Fibroblast of lung (primary cell): ENCODE results near the gene ALKBH2. TPM values are rescaled to one million over a fixed set of nuclear protein-coding genes. Genes with fewer than 3 reads are reported as not detected.

ENCODE experiments used
- DNase-seq, 2 donors: peaks; one replicate each; pipeline versions ENCODE4 v3.0.0 to v3.0.0-alpha.2; 2010; ENCODE audit warnings: low read depth in 2 of 2
- H2AFZ ChIP-seq: 2 replicates; pipeline ENCODE4 v1.5.1; 2012; ENCODE audit warnings: low read length, control low read depth, inconsistent platforms
- H3K27ac ChIP-seq: 2 replicates; pipeline ENCODE4 v1.5.1; 2011; ENCODE audit warnings: low read length, control low read depth; ENCODE audit not compliant: insufficient read depth
- H3K27me3 ChIP-seq: 2 replicates; pipeline ENCODE4 v1.5.1; 2011; ENCODE audit warnings: mild to moderate bottlenecking, low read length; ENCODE audit not compliant: control insufficient read depth, insufficient read depth
- H3K36me3 ChIP-seq: 2 replicates; pipeline ENCODE4 v1.5.1; 2011; ENCODE audit warnings: low read length; ENCODE audit not compliant: control insufficient read depth, insufficient read depth
- H3K4me1 ChIP-seq: 2 replicates; pipeline ENCODE4 v1.5.1; 2011; ENCODE audit warnings: low read length; ENCODE audit not compliant: control insufficient read depth, insufficient read depth; ENCODE audit errors: extremely low read depth
- H3K4me2 ChIP-seq: 2 replicates; pipeline ENCODE4 v1.5.1; 2011; ENCODE audit warnings: low read length, control low read depth; ENCODE audit not compliant: insufficient read depth; ENCODE audit errors: extremely low read depth
- H3K4me3 ChIP-seq, 4 experiments: fragments of 200-600 bp in 1 of 4; sonication (generic) in 1 of 4; replicated peaks in 1 of 4; 2 replicates each; pipeline ENCODE4 v1.5.1; 2011 to 2016; ENCODE audit warnings: low read length in 4 of 4, low read depth in 3 of 4, mild to moderate bottlenecking in 3 of 4, control low read depth in 2 of 4, inconsistent platforms in 1 of 4, mixed read lengths in 1 of 4; ENCODE audit not compliant: insufficient read depth in 1 of 4; ENCODE audit errors: control extremely low read depth in 1 of 4
- H3K79me2 ChIP-seq: 2 replicates; pipeline ENCODE4 v1.5.1; 2012; ENCODE audit warnings: mild to moderate bottlenecking, low read length, inconsistent platforms; ENCODE audit not compliant: control insufficient read depth, insufficient read depth
- H3K9ac ChIP-seq: 2 replicates; pipeline ENCODE4 v1.5.1; 2011; ENCODE audit warnings: mild to moderate bottlenecking, low read length, control low read depth; ENCODE audit not compliant: insufficient read depth
- H3K9me3 ChIP-seq: 2 replicates; pipeline ENCODE4 v1.5.1; 2012; ENCODE audit warnings: low read depth, low read length; ENCODE audit not compliant: control insufficient read depth, insufficient read depth
- H4K20me1 ChIP-seq: 2 replicates; pipeline ENCODE4 v1.5.1; 2011; ENCODE audit warnings: low read length; ENCODE audit not compliant: control insufficient read depth, insufficient read depth; ENCODE audit errors: extremely low read depth
- EZH2 ChIP-seq: IDR thresholded peaks from 2 replicates; pipeline ENCODE4 v1.5.1; 2012; ENCODE audit warnings: low read length, control low read depth, mild to moderate bottlenecking; ENCODE audit errors: missing control alignments
- polyA plus RNA-seq, 2 donors: library from polyadenylated mRNA; depleted of rRNA in 1 of 2; stranded (reverse) in 1 of 2; unstranded in 1 of 2; fragments of >200 nt; gene quantifications; 2 replicates each; pipeline ENCODE4 v1.2.1, GENCODE V29; 2011 to 2012; ENCODE audit warnings: missing spikeins in 1 of 2
- total RNA-seq: library from RNA; depleted of rRNA; stranded (reverse); fragments of >200 nt; gene quantifications from 2 replicates; pipeline ENCODE4 v1.2.1, GENCODE V29; 2014
- TF ChIP-seq, protein P1 (sequence below), 2 donors: IDR thresholded peaks in 1 of 2; conservative IDR thresholded peaks in 1 of 2; 1 replicate in 1 of 2; 2 replicates in 1 of 2; pipeline ENCODE4 v1.5.1; 2011 to 2012; ENCODE audit warnings: low read length in 2 of 2, control low read depth in 1 of 2, inconsistent platforms in 1 of 2, low read depth in 1 of 2, mild to moderate bottlenecking in 1 of 2

Gene ALKBH2
- total and polyA plus RNA-seq, 2 donors (not counting 1 experiment from before 2014, with no cell fraction given): 15.1 to 20.8 TPM

DNA sequence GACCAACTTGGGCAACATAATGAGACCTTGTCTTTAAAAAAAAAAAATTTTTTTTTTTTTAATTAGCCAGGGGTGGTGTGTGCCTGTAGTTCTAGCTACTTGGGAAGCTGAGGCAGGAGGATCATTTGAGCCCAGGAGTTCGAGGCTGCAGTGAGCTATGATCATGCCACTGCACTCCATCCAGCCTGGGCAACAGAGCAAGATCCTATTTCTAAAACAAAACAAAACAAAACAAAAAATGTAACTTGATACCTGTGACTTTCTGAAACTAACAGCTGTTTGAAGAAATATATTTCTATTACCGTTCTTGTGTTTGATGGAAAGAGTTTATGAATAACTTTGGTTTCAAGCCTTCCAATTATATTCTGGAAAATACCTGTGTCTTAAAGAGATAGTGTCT, 21.4 kb upstream of the ALKBH2 start:
- no peaks in the 10 kb centered on the region for H3K36me3 ChIP-seq
- peaks cover 7% of the 10 kb centered on the region for H3K4me1 ChIP-seq
- H3K9ac ChIP-seq: no peak overlapping the region
- TF ChIP-seq, protein P1, sequence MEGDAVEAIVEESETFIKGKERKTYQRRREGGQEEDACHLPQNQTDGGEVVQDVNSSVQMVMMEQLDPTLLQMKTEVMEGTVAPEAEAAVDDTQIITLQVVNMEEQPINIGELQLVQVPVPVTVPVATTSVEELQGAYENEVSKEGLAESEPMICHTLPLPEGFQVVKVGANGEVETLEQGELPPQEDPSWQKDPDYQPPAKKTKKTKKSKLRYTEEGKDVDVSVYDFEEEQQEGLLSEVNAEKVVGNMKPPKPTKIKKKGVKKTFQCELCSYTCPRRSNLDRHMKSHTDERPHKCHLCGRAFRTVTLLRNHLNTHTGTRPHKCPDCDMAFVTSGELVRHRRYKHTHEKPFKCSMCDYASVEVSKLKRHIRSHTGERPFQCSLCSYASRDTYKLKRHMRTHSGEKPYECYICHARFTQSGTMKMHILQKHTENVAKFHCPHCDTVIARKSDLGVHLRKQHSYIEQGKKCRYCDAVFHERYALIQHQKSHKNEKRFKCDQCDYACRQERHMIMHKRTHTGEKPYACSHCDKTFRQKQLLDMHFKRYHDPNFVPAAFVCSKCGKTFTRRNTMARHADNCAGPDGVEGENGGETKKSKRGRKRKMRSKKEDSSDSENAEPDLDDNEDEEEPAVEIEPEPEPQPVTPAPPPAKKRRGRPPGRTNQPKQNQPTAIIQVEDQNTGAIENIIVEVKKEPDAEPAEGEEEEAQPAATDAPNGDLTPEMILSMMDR (conservative IDR thresholded peaks at IDR 0.05 in 1 of 2, IDR thresholded peaks at IDR 0.05 in 1 of 2; ENCODE audit: low read depth in 1 of 2, low read length in 2 of 2): no peak
- H4K20me1 ChIP-seq: no peaks in the 10 kb centered on the region
- no peak overlapping the region for H3K27ac ChIP-seq
- H2AFZ ChIP-seq: no peak overlapping the region
- H3K79me2 ChIP-seq: no peaks in the 10 kb centered on the region
- no peak overlapping the region for H3K4me2 ChIP-seq
- no peaks in the 10 kb centered on the region for H3K9me3 ChIP-seq
- no peaks in the 10 kb centered on the region for H3K27me3 ChIP-seq
- DNase-seq: no peak
- H3K4me3 ChIP-seq: no peak overlapping the region

DNA sequence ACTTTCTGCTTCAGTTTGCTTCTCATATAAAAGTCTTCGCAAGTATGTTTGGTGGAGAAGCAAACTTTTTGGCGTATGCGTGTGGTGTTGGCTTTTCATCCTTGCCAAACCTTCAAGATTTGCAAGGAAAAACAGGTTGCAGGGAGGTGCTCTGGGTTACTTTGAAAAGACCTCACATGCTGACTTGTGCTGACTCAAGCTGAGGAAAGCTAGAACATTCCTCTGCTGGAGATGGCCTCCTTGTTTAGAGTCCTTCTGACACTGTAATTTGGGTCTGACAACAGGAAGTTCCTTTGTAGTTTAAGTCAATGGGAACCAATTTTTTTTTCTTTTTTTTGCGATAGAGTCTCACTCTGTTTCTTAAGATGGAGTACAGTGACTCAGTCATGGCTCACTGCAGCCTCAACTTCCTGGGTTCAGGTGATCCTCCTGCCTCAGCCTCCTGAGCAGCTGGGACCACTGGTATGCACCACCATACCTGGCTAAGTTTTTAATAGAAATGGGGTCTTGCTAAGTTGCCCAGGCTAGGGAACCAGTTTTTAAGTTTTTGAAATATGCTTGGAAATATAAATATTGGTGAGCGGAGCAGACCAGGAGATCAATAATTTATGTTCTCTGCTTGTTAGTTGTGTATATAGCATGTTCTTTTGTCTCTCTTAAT, 20.5 kb upstream of the ALKBH2 start:
- Histone ChIP-seq H3K4me2 (no peak overlapping the region), H2AFZ (no peak overlapping the region), H3K4me3 (no peak overlapping the region), H3K9me3 (no peaks in the 10 kb centered on the region), H3K36me3 (no peaks in the 10 kb centered on the region), H3K27ac (no peak overlapping the region), H4K20me1 (no peaks in the 10 kb centered on the region), H3K9ac (no peak overlapping the region), H3K79me2 (no peaks in the 10 kb centered on the region), H3K4me1 (peaks cover 7% of the 10 kb centered on the region), H3K27me3 (no peaks in the 10 kb centered on the region)
- DNase-seq: no peak
- TF ChIP-seq EZH2: no peak
- TF ChIP-seq, protein P1 (conservative IDR thresholded peaks at IDR 0.05 in 1 of 2, IDR thresholded peaks at IDR 0.05 in 1 of 2; ENCODE audit: low read depth in 1 of 2, low read length in 2 of 2): no peak

DNA sequence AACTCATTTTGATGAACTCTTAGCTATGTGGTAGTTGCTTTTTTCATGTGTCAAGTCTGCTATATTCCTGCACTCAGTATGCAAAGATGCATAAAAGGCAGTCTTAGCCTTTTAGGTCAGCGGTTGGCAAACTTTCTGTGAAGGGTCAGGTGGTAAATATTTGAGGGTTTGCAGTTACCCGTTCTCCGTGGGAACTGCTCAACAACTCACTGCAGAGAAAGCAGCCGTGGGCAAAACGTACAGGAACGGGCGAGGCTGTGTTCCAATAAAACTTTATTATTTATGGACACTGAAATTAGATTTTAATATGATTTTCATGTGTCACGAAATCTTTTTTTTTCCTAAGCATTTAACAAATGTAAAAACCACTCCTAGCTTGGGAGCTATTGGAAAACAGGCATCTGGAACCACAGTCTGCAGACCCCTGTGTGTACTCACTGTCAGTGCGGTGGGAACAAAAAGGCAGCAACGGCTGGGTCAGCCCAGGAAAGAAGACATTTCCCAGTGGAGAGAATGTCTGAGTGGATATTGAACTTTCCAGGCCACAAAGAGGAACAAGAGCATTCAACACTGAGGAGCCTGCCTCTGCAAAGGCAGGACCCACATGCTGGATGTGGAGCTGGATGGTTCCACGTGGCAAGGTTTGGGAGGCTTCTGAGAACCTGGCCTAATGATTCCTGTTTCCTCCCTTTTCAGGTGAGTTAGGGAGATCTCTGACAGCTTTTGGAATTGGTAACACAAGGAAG, 19.6 kb upstream of the ALKBH2 start:
- Histone ChIP-seq H4K20me1 (no peaks in the 10 kb centered on the region), H3K4me1 (peaks cover 7% of the 10 kb centered on the region), H3K9me3 (no peaks in the 10 kb centered on the region), H3K9ac (no peak overlapping the region), H3K4me2 (no peak overlapping the region), H3K27me3 (no peaks in the 10 kb centered on the region), H3K36me3 (no peaks in the 10 kb centered on the region), H3K27ac (no peak overlapping the region), H2AFZ (no peak overlapping the region), H3K79me2 (no peaks in the 10 kb centered on the region), H3K4me3 (no peak overlapping the region)
- TF ChIP-seq EZH2: no peak
- TF ChIP-seq, protein P1 (conservative IDR thresholded peaks at IDR 0.05 in 1 of 2, IDR thresholded peaks at IDR 0.05 in 1 of 2; ENCODE audit: low read depth in 1 of 2, low read length in 2 of 2): no peak
- DNase-seq: no peak
